IMR-90 (cell line): ENCODE results near the gene IL12RB2. TPM values are rescaled to one million over a fixed set of nuclear protein-coding genes. Genes with fewer than 3 reads are reported as not detected.

Experiments used
- ATAC-seq: fragments of 200-7000 bp; cut with Tn5 transposase; 2 replicates; pipeline ENCODE4 v1.9.1; 2020; ENCODE audit warnings: low read depth, mild to moderate bottlenecking, moderate library complexity
- Bru-seq: library from RNA; stranded (reverse); fragments of 400-500 nt; gene quantifications from one replicate; lab custom pipeline; 2021; lab: Mats Ljungman, UMichigan
- BruChase-seq, 2 experiments: library from RNA; stranded (reverse); fragments of 400-500 nt; gene quantifications; one replicate each; lab custom pipeline; 2021; lab: Mats Ljungman, UMichigan
- BruUV-seq: library from RNA; stranded (reverse); fragments of 400-500 nt; replicated peaks from 2 replicates; lab custom pipeline; 2021; lab: Mats Ljungman, UMichigan
- CTCF ChIA-PET: fragments of 300-600 bp; formaldehyde crosslinking; extraction: SDS; loops from one replicate; lab custom pipeline; 2021; ENCODE audit warnings: antibody characterized with exemption; lab: Yijun Ruan, JAX
- POLR2A ChIA-PET: fragments of 300-600 bp; sonication (Branson Sonifier 250); formaldehyde crosslinking; loops from one replicate; lab custom pipeline; 2022; ENCODE audit warnings: antibody characterized with exemption; ENCODE audit not compliant: unreplicated experiment; lab: Charles Lee
- DNase-seq: peaks from one replicate; pipeline ENCODE4 v3.0.0; 2013
- H2AFZ ChIP-seq: replicated peaks from 2 replicates; pipeline ENCODE3; 2013; ENCODE audit warnings: low read length, mild to moderate bottlenecking; ENCODE audit not compliant: poor library complexity
- H2AK5ac ChIP-seq: 2 replicates; pipeline ENCODE4 v1.6.1; 2013; ENCODE audit warnings: low read depth, low read length, inconsistent platforms
- H2AK9ac ChIP-seq: replicated peaks from 2 replicates; pipeline ENCODE3; 2013; ENCODE audit warnings: mild to moderate bottlenecking, low read depth, low read length, moderate library complexity; ENCODE audit not compliant: poor library complexity
- H2BK120ac ChIP-seq: 2 replicates; pipeline ENCODE4 v1.6.1; 2013; ENCODE audit warnings: low read depth, low read length, inconsistent platforms
- H2BK15ac ChIP-seq: 3 replicates; pipeline ENCODE4 v1.6.1; 2013; ENCODE audit warnings: low read depth, low read length, inconsistent platforms
- H2BK20ac ChIP-seq: 2 replicates; pipeline ENCODE4 v1.6.1; 2013; ENCODE audit warnings: low read depth, mild to moderate bottlenecking, inconsistent platforms, low read length, moderate library complexity
- H2BK5ac ChIP-seq: 2 replicates; pipeline ENCODE4 v1.6.1; 2013; ENCODE audit warnings: mild to moderate bottlenecking, low read depth, low read length, inconsistent platforms; ENCODE audit not compliant: poor library complexity, severe bottlenecking
- H3K14ac ChIP-seq: replicated peaks from 2 replicates; pipeline ENCODE4 v1.6.1; 2013; ENCODE audit warnings: low read depth, low read length, inconsistent platforms
- H3K18ac ChIP-seq: 2 replicates; pipeline ENCODE4 v1.6.1; 2013; ENCODE audit warnings: low read depth, low read length, control low read depth
- H3K23ac ChIP-seq: 2 replicates; pipeline ENCODE4 v1.6.1; 2013; ENCODE audit warnings: low read depth, low read length, inconsistent platforms
- H3K27ac ChIP-seq: 2 replicates; pipeline ENCODE4 v1.5.1; 2013; ENCODE audit warnings: mild to moderate bottlenecking, control low read depth, low read length; ENCODE audit not compliant: insufficient read depth
- H3K27me3 ChIP-seq: 2 replicates; pipeline ENCODE4 v1.6.1; 2013; ENCODE audit warnings: low read length; ENCODE audit not compliant: control insufficient read depth, insufficient read depth
- H3K36me3 ChIP-seq: 2 replicates; pipeline ENCODE4 v1.6.1; 2013; ENCODE audit warnings: low read length, mixed read lengths; ENCODE audit not compliant: control insufficient read depth, insufficient read depth
- H3K4ac ChIP-seq: 2 replicates; pipeline ENCODE4 v1.6.1; 2013; ENCODE audit warnings: low read depth, low read length, inconsistent platforms
- H3K4me1 ChIP-seq: 2 replicates; pipeline ENCODE4 v1.6.1; 2013; ENCODE audit warnings: low read length, mixed read lengths; ENCODE audit not compliant: control insufficient read depth, insufficient read depth
- H3K4me2 ChIP-seq: 2 replicates; pipeline ENCODE4 v1.6.1; 2013; ENCODE audit warnings: low read depth, mild to moderate bottlenecking, control low read depth, low read length, moderate library complexity
- H3K4me3 ChIP-seq: 2 replicates; pipeline ENCODE4 v1.5.1; 2013; ENCODE audit warnings: low read depth, mild to moderate bottlenecking, control low read depth, low read length, moderate library complexity; ENCODE audit not compliant: insufficient read depth
- H3K56ac ChIP-seq: 2 replicates; pipeline ENCODE4 v1.6.1; 2013; ENCODE audit warnings: low read length, inconsistent platforms; ENCODE audit not compliant: insufficient read depth; ENCODE audit errors: extremely low read depth
- H3K79me1 ChIP-seq, 2 experiments: 2 replicates each; pipeline ENCODE4 v1.6.1; 2013; ENCODE audit warnings: low read length in 2 of 2, inconsistent platforms in 1 of 2, low read depth in 1 of 2
- H3K9ac ChIP-seq: 2 replicates; pipeline ENCODE4 v1.6.1; 2013; ENCODE audit warnings: low read depth, low read length, control low read depth
- H3K9me1 ChIP-seq: 2 replicates; pipeline ENCODE4 v1.6.1; 2013; ENCODE audit warnings: low read length, inconsistent platforms; ENCODE audit not compliant: insufficient read depth
- H3K9me3 ChIP-seq: 2 replicates; pipeline ENCODE4 v1.6.1; 2013; ENCODE audit warnings: low read length; ENCODE audit not compliant: control insufficient read depth, insufficient read depth
- H4K20me1 ChIP-seq: 2 replicates; pipeline ENCODE4 v1.6.1; 2013; ENCODE audit warnings: low read length, inconsistent platforms; ENCODE audit not compliant: insufficient read depth
- H4K5ac ChIP-seq: 2 replicates; pipeline ENCODE4 v1.6.1; 2013; ENCODE audit warnings: mild to moderate bottlenecking, low read depth, low read length, control low read depth
- H4K8ac ChIP-seq, 2 experiments: 2 replicates each; pipeline ENCODE4 v1.6.1; 2013; ENCODE audit warnings: low read depth in 2 of 2, low read length in 2 of 2, control low read depth in 1 of 2, inconsistent platforms in 1 of 2
- H4K91ac ChIP-seq: 2 replicates; pipeline ENCODE4 v1.6.1; 2013; ENCODE audit warnings: low read depth, low read length, inconsistent platforms; ENCODE audit not compliant: insufficient read depth
- BHLHE40 ChIP-seq: fragments of 150-350 bp; IDR thresholded peaks from 2 replicates; pipeline ENCODE4 v1.6.1; 2016; ENCODE audit warnings: mild to moderate bottlenecking, low read depth, low read length
- CEBPB ChIP-seq: IDR thresholded peaks from 2 replicates; pipeline ENCODE4 v1.6.1; 2012; ENCODE audit warnings: low read depth, low read length, improper control_type of control experiment
- CHD1 ChIP-seq: IDR thresholded peaks from 2 replicates; pipeline ENCODE4 v1.6.1; 2012; ENCODE audit warnings: low read depth, low read length, improper control_type of control experiment
- FOS ChIP-seq: fragments of 150-350 bp; IDR thresholded peaks from 2 replicates; pipeline ENCODE4 v1.6.1; 2016; ENCODE audit warnings: low read depth, low read length
- MAFK ChIP-seq: IDR thresholded peaks from 2 replicates; pipeline ENCODE4 v1.6.1; 2012; ENCODE audit warnings: low read depth, low read length, improper control_type of control experiment
- MAZ ChIP-seq: IDR thresholded peaks from 2 replicates; pipeline ENCODE4 v1.6.1; 2012; ENCODE audit warnings: low read depth, mild to moderate bottlenecking, low read length, improper control_type of control experiment, moderate library complexity, borderline replicate concordance
- MXI1 ChIP-seq: IDR thresholded peaks from 2 replicates; pipeline ENCODE4 v1.6.1; 2012; ENCODE audit warnings: low read depth, mild to moderate bottlenecking, low read length, moderate library complexity, borderline replicate concordance
- NFE2L2 ChIP-seq: fragments of 150-350 bp; IDR thresholded peaks from 2 replicates; pipeline ENCODE4 v1.6.1; 2016; ENCODE audit warnings: low read depth, mild to moderate bottlenecking, low read length
- POLR2A ChIP-seq: IDR thresholded peaks from 2 replicates; pipeline ENCODE4 v1.6.1; 2012; ENCODE audit warnings: mild to moderate bottlenecking, low read depth, low read length
- RAD21 ChIP-seq: IDR thresholded peaks from 2 replicates; pipeline ENCODE4 v1.6.1; 2012; ENCODE audit warnings: low read length, improper control_type of control experiment
- RFX5 ChIP-seq: IDR thresholded peaks from 2 replicates; pipeline ENCODE4 v1.8.0; 2012; ENCODE audit warnings: low read depth, mild to moderate bottlenecking, low read length, moderate library complexity
- SMC3 ChIP-seq: fragments of 150-350 bp; IDR thresholded peaks from 2 replicates; pipeline ENCODE4 v1.6.1; 2016; ENCODE audit warnings: low read depth, mild to moderate bottlenecking, antibody characterized with exemption, low read length, moderate library complexity
- USF2 ChIP-seq: fragments of 150-350 bp; IDR thresholded peaks from 2 replicates; pipeline ENCODE4 v1.6.1; 2017; ENCODE audit warnings: mild to moderate bottlenecking, antibody characterized with exemption, low read length, low read depth
- WGBS, 2 experiments: methylation state at CpG; one replicate each; pipeline versions ENCODE4 v1.1.5 to v1.1.7; 2013; ENCODE audit warnings: missing lambda C conversion rate in 2 of 2; ENCODE audit not compliant: insufficient read length in 1 of 2; ENCODE audit errors: extremely low coverage in 2 of 2; 5-methylcytosine and 5-hydroxymethylcytosine counted together
- dilution Hi-C: fragments of 300-500 bp; cut with HindIII; formaldehyde crosslinking; loops from one replicate; pipeline ENCODE4 v1.14.3; 2018; ENCODE audit warnings: low sequenced_read_pairs; ENCODE audit not compliant: unreplicated experiment
- in situ Hi-C: fragments of 300-500 bp; cut with MboI; formaldehyde crosslinking; loops from 3 replicates; pipeline ENCODE4 v1.14.3; 2019; ENCODE audit warnings: low sequenced_read_pairs, inconsistent platforms, mixed read lengths
- intact Hi-C: fragments of 100-400 bp; cut with micrococcal nuclease; formaldehyde crosslinking; loops from 2 replicates; pipeline ENCODE4 v1.10.0; 2022
- long read RNA-seq: library from polyadenylated mRNA; unstranded; transcript quantifications from one replicate; pipeline ENCODE4 v2.0.0, GENCODE V29; 2021; ENCODE audit not compliant: unreplicated experiment
- polyA plus RNA-seq, 3 experiments: library from polyadenylated mRNA; depleted of rRNA; stranded (reverse); fragments of >200 nt; gene quantifications; 2 replicates each; pipeline ENCODE4 v1.2.3, GENCODE V29; 2012; ENCODE audit warnings: low replicate concordance in 1 of 3
- total RNA-seq: library from RNA; depleted of rRNA; stranded (reverse); fragments of >200 nt; gene quantifications from 2 replicates; pipeline ENCODE4 v1.2.3, GENCODE V29; 2012; rRNA removed
- TF ChIP-seq, protein P1 (sequence below): conservative IDR thresholded peaks from 2 replicates; pipeline ENCODE4 v1.5.1; 2012; ENCODE audit warnings: mild to moderate bottlenecking, low read depth, low read length, improper control_type of control experiment

The IL12RB2 gene
- not detected in 2 replicates for total RNA-seq
- polyA plus RNA-seq (2012; rRNA removed), result not detected in 2 replicates
- polyA plus RNA-seq (2012; cell fraction: cytosol; rRNA removed), result not detected in 2 replicates
- not detected in 2 replicates for polyA plus RNA-seq (2012; cell fraction: nucleus; rRNA removed; ENCODE audit: low replicate concordance)
- Bru-seq, nascent RNA, result not detected
- BruChase-seq, experiment 1, labeled RNA remaining after a 6-hour chase, result percentile 3 among the genes with signal in this experiment
- percentile 3 among the genes with signal in this experiment for BruChase-seq, experiment 2, labeled RNA remaining after a 2-hour chase
- long read RNA-seq, result 0 reads

GRCh38 chr1:67307251-67308060 lies at the start of gene IL12RB2:
Gene IL12RB2, plus strand, starts transcription at chr1:67307873. Its CDS starts 12,496 bp downstream, at chr1:67320369.
- H3K23ac ChIP-seq, result no peak within 1 kb of the TSS
- no peaks in the 10 kb centered on the region for H3K79me1 ChIP-seq
- no peak within 1 kb of the TSS for H2AK5ac ChIP-seq
- CTCF ChIA-PET, result interaction anchor here (0.6 kb wide), 1 partner anchor 48 kb away, joined by 3 read pairs; no protein-coding TSS in a partner anchor
- dilution Hi-C loops (no loop called here), intact Hi-C loops (no loop called here), in situ Hi-C loops (no loop called here)
- H3K18ac ChIP-seq, result no peak within 1 kb of the TSS
- H3K27ac ChIP-seq, result no peak within 1 kb of the TSS
- H2BK5ac ChIP-seq, result no peak within 1 kb of the TSS
- no peak within 1 kb of the TSS for H3K14ac ChIP-seq
- H2BK120ac ChIP-seq, result no peak within 1 kb of the TSS
- peak within 1 kb of the TSS; percentile 73 for H2AFZ ChIP-seq
- no peak within 1 kb of the TSS for H3K4me3 ChIP-seq
- no TSS peak for BruUV-seq
- WGBS, 2 experiments, result 19% methylated on average over 6 of the region's 75 CpGs; no CpG with 5 or more reads in 1 of the 2 experiments
- no peaks in the 10 kb centered on the region for H4K20me1 ChIP-seq
- H3K9ac ChIP-seq, result no peak within 1 kb of the TSS
- no peaks in the 10 kb centered on the region for H3K9me3 ChIP-seq
- H2AK9ac ChIP-seq, result no peak within 1 kb of the TSS
- H3K9me1 ChIP-seq, result no peaks in the 10 kb centered on the region
- H3K56ac ChIP-seq, result no peak within 1 kb of the TSS
- no peak for DNase-seq
- H4K91ac ChIP-seq, result no peak within 1 kb of the TSS
- no peak within 1 kb of the TSS for H2BK20ac ChIP-seq
- no peak within 1 kb of the TSS for H4K8ac ChIP-seq
- ATAC-seq, result 0 out of 2 replicates have a peak, but pooled peaks have one; percentile 14
- peaks cover 28% of the 10 kb centered on the region for H3K27me3 ChIP-seq
- H3K4me2 ChIP-seq, result peak within 1 kb of the TSS; percentile 20; the same call in 1 of the 2 replicates
- H3K4me1 ChIP-seq, result no peaks in the 10 kb centered on the region
- no peak within 1 kb of the TSS for H4K5ac ChIP-seq
- H3K4ac ChIP-seq, result no peak within 1 kb of the TSS
- H2BK15ac ChIP-seq, result no peak within 1 kb of the TSS
- POLR2A ChIA-PET, result interaction anchor here (0.6 kb wide), 1 partner anchor 400 kb away, joined by 3 read pairs; no protein-coding TSS in a partner anchor
- no peaks in the 10 kb centered on the region for H3K36me3 ChIP-seq
- TF ChIP-seq BHLHE40 (no peak), RFX5 (no peak), RAD21 (no peak), FOS (no peak), MXI1 (no peak), CHD1 (no peak), MAZ (no peak), MAFK (no peak), NFE2L2 (no peak), SMC3 (no peak), USF2 (no peak), POLR2A (no peak), CEBPB (no peak)
- TF ChIP-seq, protein P1, sequence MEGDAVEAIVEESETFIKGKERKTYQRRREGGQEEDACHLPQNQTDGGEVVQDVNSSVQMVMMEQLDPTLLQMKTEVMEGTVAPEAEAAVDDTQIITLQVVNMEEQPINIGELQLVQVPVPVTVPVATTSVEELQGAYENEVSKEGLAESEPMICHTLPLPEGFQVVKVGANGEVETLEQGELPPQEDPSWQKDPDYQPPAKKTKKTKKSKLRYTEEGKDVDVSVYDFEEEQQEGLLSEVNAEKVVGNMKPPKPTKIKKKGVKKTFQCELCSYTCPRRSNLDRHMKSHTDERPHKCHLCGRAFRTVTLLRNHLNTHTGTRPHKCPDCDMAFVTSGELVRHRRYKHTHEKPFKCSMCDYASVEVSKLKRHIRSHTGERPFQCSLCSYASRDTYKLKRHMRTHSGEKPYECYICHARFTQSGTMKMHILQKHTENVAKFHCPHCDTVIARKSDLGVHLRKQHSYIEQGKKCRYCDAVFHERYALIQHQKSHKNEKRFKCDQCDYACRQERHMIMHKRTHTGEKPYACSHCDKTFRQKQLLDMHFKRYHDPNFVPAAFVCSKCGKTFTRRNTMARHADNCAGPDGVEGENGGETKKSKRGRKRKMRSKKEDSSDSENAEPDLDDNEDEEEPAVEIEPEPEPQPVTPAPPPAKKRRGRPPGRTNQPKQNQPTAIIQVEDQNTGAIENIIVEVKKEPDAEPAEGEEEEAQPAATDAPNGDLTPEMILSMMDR, result no peak
